Measurements from ENCODE around the gene LMO2.
"Not testable (repeated sequence)": the region's sequence is repeated elsewhere in the genome, so short reads cannot be mapped to it uniquely, and the experiment has no call there.

LMO2 gene

GRCh38 chr11:33891714-33892327 is at the start of gene LMO2:
Gene LMO2, minus strand, starts transcription at chr11:33892076. Its CDS starts 22,360 bp downstream, at chr11:33869716.
- DNase-seq, result no peak

- no peak for DNase-seq
These were observed 48.6 kb upstream of the LMO2 start for GRCh38 chr11:33940538-33940815.

GRCh38 chr11:33936725-33937604 is 45.1 kb upstream of the LMO2 start:
- no peak for DNase-seq

- no peak for DNase-seq
These were observed 43.9 kb upstream of the LMO2 start for GRCh38 chr11:33935461-33936456.

GRCh38 chr11:33935005-33935404 is 43.1 kb upstream of the LMO2 start:
- no peak for DNase-seq

GRCh38 chr11:33934450-33934849 is 42.6 kb upstream of the LMO2 start:
- DNase-seq, result no peak

- no peak for DNase-seq
These were observed 41.7 kb upstream of the LMO2 start for GRCh38 chr11:33933602-33934001.

- DNase-seq, result no peak
These were observed 40.8 kb upstream of the LMO2 start for GRCh38 chr11:33932721-33933120.

- DNase-seq, result not testable (repeated sequence)
These were observed 40.0 kb upstream of the LMO2 start for GRCh38 chr11:33931739-33932366.

GRCh38 chr11:33931067-33931466 is 39.2 kb upstream of the LMO2 start:
- no peak for DNase-seq

- no peak for DNase-seq
These were observed 38.6 kb upstream of the LMO2 start for GRCh38 chr11:33930317-33931021.

- DNase-seq, result no peak
These were observed 36.7 kb upstream of the LMO2 start for GRCh38 chr11:33928564-33928963.

- no peak for DNase-seq
These were observed 35.0 kb upstream of the LMO2 start for GRCh38 chr11:33926671-33927552.

GRCh38 chr11:33924341-33924740 is 32.5 kb upstream of the LMO2 start:
- DNase-seq, result no peak

- DNase-seq, result no peak
These were observed 31.8 kb upstream of the LMO2 start for GRCh38 chr11:33923626-33924025.

- DNase-seq, result no peak
These were observed 29.1 kb upstream of the LMO2 start for GRCh38 chr11:33920838-33921613.

- DNase-seq, result no peak
These were observed 27.8 kb upstream of the LMO2 start for GRCh38 chr11:33919645-33920044.

GRCh38 chr11:33917402-33917801 is 25.5 kb upstream of the LMO2 start:
- not testable (repeated sequence) for DNase-seq

- DNase-seq, result no peak
These were observed 24.9 kb upstream of the LMO2 start for GRCh38 chr11:33916736-33917135.

GRCh38 chr11:33915526-33915925 is 23.6 kb upstream of the LMO2 start:
- no peak for DNase-seq
